ENCODE results near the gene PLEKHD1.
"Not testable (repeated sequence)": the region's sequence is repeated elsewhere in the genome, so short reads cannot be mapped to it uniquely, and the experiment has no call there.

PLEKHD1 gene

GRCh38 chr14:69484444-69485314 lies at the start of gene PLEKHD1:
PLEKHD1 (plus strand) TSS chr14:69484728; CDS start chr14:69484966, 238 bp downstream.
- DNase-seq: no peak

GRCh38 chr14:69439521-69440270 lies 44.8 kb upstream of the PLEKHD1 start:
- peak; percentile 20 for DNase-seq

GRCh38 chr14:69441948-69442347 lies 42.6 kb upstream of the PLEKHD1 start:
- peak; percentile 5 for DNase-seq

GRCh38 chr14:69443296-69443805 lies 41.2 kb upstream of the PLEKHD1 start:
- DNase-seq: no peak

- DNase-seq: no peak
Measured at GRCh38 chr14:69449216-69449615, 35.3 kb upstream of the PLEKHD1 start.

DNA sequence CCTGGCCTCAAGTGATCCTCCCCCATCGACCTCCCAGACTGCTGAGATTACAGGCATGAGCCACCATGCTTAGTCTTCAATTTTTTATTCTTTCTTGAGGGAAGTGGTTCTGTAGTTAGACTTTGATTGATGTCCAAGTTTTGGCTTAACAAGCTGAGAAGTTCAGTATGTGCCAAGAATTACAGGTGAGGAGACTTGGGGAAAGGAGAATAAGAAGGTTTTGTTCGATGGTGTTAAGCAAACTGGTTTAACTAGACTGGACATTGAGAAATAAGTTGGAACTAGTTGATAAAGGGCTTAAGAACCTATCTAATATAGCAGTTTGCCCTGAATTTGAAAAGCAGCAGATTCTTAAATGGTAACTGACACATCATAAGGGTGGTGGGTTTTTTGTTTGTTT lies 32.6 kb upstream of the PLEKHD1 start:
- DNase-seq: no peak

GRCh38 chr14:69458350-69458749 lies 26.2 kb upstream of the PLEKHD1 start:
- DNase-seq: no peak

DNA sequence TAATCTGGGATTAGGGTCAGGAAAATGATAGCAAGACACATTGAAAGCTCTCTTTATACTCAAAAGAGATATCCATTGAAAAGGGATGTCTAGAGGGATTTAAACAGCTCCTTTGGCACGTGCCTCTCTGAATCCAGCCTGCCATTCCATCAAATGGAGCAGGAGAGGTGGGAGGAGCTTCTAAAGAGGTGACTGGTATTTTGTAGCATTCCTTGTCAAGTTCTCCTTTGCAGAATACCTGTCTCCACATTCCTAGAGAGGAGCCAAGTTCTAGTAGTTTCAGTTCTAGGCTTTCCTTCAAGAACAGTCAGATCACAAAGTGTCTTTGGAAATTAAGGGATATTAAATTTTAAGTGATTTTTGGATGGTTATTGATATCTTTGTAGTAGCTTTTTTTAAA lies 25.4 kb upstream of the PLEKHD1 start:
- no peak for DNase-seq

- peak; percentile 91 for DNase-seq
Measured at GRCh38 chr14:69460093-69460701, 24.3 kb upstream of the PLEKHD1 start.

DNA sequence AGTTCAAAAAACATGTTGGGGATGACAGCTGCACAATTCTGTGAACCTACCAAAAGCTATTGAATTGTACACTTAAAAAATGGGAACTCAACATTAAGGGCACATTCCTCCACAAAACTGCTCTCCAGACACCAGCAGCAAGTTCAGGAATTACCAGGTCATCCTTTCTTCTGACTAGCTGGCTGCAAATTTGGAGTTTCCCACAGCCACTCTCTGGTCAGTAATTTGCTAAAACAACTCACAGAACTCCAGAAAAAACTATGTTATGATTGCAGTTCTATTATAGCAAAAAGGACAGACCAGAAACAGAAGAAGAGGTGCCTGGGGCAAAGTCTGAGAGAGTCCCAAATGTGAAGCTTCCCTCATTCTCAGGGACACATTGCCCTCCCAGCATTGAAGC lies 20.1 kb upstream of the PLEKHD1 start:
- DNase-seq: no peak

GRCh38 chr14:69464829-69465228 lies 19.7 kb upstream of the PLEKHD1 start:
- no peak for DNase-seq

DNA sequence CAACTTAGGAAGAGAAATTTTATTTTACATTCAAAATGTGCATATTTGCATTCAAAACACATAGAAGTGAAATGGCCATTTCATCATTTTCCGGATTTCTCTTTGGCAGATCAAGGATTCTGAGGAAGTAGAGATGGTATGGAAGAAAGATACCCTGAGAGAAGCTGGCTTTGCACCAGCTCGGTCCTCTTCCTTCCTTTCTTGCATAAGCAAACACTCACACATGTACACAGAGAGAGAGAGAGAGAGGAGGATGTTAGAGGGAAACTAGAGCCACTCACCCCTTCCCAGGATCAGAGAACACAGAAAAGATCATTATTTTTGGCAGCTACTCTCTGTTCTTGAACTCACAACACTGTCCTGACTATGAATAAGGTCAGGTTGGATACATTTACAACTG lies 15.6 kb upstream of the PLEKHD1 start:
- peak; percentile 18 for DNase-seq

DNA sequence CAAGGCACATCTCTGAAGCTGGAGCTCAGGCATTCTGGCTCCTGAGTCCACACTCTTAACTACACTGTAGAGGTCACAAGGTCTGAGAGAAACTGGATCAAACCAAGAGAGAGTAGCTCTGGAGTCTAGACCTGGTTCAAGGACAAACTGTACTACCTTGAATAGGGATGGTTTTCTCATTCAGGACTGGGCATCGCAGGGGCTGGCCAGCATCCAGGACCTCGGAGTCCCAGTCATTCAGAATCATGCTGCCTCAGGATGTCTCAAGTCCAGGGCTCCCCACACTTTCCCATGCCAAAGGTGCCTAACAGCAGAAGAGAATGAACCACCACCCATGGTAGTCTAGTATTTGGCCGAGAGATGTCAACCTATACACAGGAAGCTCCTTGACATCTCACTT lies 13.1 kb upstream of the PLEKHD1 start:
- DNase-seq: no peak

DNA sequence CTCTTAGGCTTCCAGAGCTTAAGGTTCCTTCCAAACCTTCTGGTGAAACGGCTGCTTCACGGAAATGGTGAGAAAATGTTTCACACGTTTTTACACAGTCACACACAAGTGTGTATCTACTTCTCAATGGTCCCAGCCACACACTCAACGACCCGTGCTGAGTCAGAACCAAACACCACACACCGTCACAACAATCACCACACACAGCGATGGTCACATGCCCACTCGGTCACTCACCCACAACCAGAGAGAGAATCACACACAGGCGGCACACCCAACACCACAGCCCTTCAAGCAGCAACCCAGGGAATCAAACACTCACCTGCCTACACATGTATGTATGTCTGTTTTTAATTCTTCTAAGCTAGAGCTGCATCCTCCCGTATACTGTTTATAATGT lies 12.6 kb upstream of the PLEKHD1 start:
- DNase-seq: no peak

- no peak for DNase-seq
Measured at GRCh38 chr14:69473260-69473659, 11.3 kb upstream of the PLEKHD1 start.

DNA sequence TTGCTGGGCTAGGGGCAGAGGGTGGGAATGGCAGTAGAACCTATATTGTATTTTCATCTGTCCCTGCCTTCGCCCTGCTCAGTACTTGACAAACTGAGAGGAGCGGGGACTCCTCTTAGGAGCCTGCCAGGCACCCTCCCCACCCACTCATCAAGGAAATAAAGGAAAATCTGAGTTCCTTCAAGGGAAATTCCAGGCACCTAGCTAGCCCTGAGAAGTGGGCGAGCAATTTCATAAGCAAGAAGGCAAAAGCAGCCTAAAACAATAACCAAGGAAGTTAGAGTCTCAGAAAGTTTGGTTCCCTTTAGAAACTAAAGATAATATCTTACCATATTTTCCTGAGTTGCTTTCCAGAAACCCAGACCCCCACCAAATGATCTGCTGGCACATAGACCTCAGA lies 10.6 kb upstream of the PLEKHD1 start:
- DNase-seq: peak; percentile 11

DNA sequence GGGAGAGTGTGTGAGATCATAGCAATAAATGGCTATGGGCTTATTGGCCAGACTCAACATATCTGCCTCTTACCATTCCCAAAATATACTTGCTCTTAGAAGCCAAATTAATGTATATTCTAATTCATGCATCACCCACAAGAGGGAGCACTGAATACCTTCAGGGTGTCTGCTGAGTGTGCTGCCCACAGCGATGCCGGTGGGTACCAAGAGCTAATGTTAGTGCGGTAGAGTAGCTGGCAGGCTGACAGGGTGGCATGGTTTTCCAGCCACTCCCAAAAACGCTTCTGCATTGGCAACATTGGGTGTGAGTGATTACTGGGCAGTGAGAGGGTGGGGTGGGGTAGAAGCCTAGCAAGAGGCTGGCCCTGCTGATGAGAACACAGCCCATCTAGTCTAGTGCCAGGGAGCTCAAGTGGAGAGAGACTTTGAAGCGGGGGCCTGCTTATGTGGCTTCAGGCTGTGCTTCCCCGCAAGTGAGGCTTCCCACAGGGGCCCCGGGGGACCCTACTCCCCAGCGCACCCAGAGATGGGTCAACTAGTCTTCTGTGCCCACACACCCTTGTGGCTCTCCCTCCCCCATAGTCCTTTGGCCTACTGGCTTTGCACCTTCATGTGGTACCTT lies 9.2 kb upstream of the PLEKHD1 start:
- peak; percentile 46 for DNase-seq

GRCh38 chr14:69476824-69477450 lies 7.6 kb upstream of the PLEKHD1 start:
- DNase-seq: not testable (repeated sequence)

DNA sequence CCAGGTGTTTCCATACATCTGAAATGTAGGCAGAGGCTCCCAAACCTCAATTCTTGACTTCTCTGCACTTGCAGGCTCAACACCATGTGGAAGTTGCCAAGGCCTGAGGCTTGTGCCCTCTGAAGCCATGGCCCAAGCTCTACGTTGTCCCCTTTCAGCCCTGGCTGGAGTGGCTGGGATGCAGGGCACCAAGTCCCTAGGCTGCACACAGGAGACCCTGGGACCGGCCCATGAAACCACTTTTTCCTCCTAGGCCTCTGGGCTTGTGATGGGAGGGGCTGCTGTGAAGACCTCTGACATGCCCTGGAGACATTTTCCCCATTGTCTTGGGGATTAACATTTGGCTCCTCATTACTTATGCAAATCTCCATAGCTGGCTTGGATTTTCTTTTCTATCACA lies 6.5 kb upstream of the PLEKHD1 start:
- DNase-seq: not testable (repeated sequence)

GRCh38 chr14:69479696-69480095 lies 4.8 kb upstream of the PLEKHD1 start:
- no peak for DNase-seq

GRCh38 chr14:69480136-69480535 lies 4.4 kb upstream of the PLEKHD1 start:
- no peak for DNase-seq

- no peak for DNase-seq
Measured at GRCh38 chr14:69481815-69482568, 2.5 kb upstream of the PLEKHD1 start.
